ENCODE measurements around the gene SLC22A6. TPM values are rescaled to one million over a fixed set of nuclear protein-coding genes. Genes with fewer than 3 reads are reported as not detected.

SLC22A6 gene
- total RNA-seq, 1 donor from 2014 or later = not detected

DNA sequence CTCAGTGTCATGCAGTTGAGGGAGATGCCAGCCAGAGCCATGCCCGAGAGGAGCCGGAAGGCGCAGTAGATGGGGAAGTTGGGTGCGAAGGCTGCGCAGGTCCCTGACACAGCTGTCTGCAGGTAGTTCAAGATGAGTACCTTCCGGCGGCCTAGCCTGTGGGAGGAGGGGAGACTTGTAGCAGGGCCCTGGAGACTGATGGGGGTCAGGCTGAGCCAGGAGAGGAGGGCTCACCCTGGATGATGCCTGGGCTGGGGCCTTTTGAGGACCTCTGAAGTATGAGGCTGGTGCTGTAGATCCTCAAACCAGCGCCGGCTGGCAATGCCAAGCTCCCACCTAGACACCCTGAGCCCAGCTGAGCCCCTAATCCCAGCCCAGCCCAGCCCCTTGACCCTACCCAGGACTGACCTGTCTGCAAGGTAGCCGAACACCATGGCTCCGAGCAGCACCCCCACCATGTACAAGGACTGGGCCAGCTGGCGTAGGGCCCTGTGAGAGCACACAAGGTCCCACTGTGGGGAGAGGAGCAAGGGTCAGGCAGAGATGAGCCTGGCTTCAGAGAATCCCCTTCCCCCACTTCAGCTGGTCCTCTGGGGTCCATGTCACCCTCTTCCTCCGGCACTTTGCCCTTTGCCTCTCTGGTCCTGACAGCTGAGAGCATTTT lies 1.1 kb downstream of the SLC22A6 start:
- H2AFZ ChIP-seq (replicated peaks) = no peak overlapping the region
- no peak overlapping the region for H3K4me2 ChIP-seq
- H3F3A ChIP-seq (ENCODE audit: low read depth) = peaks cover 10% of the 10 kb centered on the region
- no peaks in the 10 kb centered on the region for H3K79me2 ChIP-seq (ENCODE audit: low read depth)
- no peak overlapping the region for H3K27ac ChIP-seq
- no peak overlapping the region for H3K4me3 ChIP-seq
- Mint-ChIP-seq H3K36me3 (no peaks in the 10 kb centered on the region), H3K9me3 (no peaks in the 10 kb centered on the region), H3K4me3 (no peak overlapping the region), H3K4me1 (peaks cover 10% of the 10 kb centered on the region), H3K27me3 (ENCODE audit: insufficient read depth, low read depth) (peaks cover 8% of the 10 kb centered on the region), H3K27ac (no peak overlapping the region)
- H4K20me1 ChIP-seq (ENCODE audit: low read depth) = no peaks in the 10 kb centered on the region
- no peaks in the 10 kb centered on the region for H3K36me3 ChIP-seq
- peaks cover 13% of the 10 kb centered on the region for H3K4me1 ChIP-seq
- no peaks in the 10 kb centered on the region for H3K27me3 ChIP-seq
- no peaks in the 10 kb centered on the region for H3K9me3 ChIP-seq (ENCODE audit: low read depth)
- no peak overlapping the region for H3K9ac ChIP-seq
- no peak for DNase-seq (ENCODE audit: low spot score)
- TF ChIP-seq EZH2 (IDR thresholded peaks at IDR 0.05) = no peak
- no peak for TF ChIP-seq EZH2phosphoT487 (IDR thresholded peaks at IDR 0.05)
- TF ChIP-seq, protein P1, sequence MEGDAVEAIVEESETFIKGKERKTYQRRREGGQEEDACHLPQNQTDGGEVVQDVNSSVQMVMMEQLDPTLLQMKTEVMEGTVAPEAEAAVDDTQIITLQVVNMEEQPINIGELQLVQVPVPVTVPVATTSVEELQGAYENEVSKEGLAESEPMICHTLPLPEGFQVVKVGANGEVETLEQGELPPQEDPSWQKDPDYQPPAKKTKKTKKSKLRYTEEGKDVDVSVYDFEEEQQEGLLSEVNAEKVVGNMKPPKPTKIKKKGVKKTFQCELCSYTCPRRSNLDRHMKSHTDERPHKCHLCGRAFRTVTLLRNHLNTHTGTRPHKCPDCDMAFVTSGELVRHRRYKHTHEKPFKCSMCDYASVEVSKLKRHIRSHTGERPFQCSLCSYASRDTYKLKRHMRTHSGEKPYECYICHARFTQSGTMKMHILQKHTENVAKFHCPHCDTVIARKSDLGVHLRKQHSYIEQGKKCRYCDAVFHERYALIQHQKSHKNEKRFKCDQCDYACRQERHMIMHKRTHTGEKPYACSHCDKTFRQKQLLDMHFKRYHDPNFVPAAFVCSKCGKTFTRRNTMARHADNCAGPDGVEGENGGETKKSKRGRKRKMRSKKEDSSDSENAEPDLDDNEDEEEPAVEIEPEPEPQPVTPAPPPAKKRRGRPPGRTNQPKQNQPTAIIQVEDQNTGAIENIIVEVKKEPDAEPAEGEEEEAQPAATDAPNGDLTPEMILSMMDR (IDR thresholded peaks at IDR 0.05) = no peak

DNA sequence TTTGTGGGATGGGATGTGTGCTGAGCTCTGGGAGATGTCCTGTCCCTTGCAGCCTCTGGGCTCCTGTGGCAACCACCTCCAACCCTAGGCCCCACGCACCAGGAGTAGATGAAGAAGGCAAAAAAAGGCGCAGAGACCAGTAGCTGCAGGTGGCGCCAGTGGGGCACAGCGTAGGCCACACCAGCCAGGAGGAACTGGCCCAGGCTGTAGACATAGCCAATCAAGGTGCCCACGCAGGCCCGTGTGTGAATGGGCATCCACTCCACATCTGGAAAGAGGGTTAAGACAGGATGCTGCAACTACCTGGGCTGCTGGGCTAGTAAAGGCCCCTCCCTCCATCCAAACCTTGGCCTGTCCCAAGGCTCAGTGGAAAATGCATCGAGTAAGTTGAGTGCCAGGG lies 3.0 kb downstream of the SLC22A6 start:
- no peaks in the 10 kb centered on the region for H3K36me3 ChIP-seq

DNA sequence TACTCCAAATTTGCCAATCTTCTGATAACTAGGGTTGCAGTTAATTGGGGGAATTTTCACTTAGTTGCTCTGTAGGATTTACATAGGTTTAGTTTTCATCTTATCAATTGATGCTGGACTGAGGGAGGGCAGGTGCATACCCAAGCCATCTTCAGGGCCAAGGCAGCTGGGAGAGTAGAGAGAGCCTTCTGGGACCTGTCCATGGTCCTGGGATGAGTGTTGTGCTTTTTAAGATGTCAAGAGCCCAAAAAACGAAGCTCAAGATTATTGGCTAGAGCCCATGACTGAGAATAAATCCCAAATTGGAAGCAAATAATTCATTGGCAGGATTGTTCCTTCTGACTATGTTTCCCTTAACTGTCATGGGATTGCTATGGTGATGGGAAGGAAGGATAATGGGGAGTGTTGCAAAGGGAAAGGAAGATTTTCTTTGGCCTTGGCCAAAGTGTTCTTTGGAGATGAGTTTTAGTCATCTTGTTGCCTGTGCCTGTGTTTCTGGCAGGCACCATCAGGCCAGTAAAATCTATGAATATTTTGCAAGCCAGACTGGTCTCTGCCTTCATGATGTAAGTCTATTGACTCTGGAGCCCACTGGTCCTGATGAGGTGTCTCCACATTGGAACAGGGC lies 4.5 kb downstream of the SLC22A6 start:
- Histone ChIP-seq H4K20me1 (ENCODE audit: low read depth) (no peaks in the 10 kb centered on the region), H3K9ac (no peak overlapping the region), H3K4me2 (no peak overlapping the region), H2AFZ (replicated peaks) (no peak overlapping the region), H3K9me3 (ENCODE audit: low read depth) (no peaks in the 10 kb centered on the region), H3K27me3 (no peaks in the 10 kb centered on the region), H3K4me1 (peaks cover 11% of the 10 kb centered on the region), H3K79me2 (ENCODE audit: low read depth) (no peaks in the 10 kb centered on the region), H3K27ac (no peak overlapping the region), H3K4me3 (no peak overlapping the region), H3K36me3 (no peaks in the 10 kb centered on the region), H3F3A (ENCODE audit: low read depth) (peaks cover 8% of the 10 kb centered on the region)
- Mint-ChIP-seq H3K27ac (no peak overlapping the region), H3K27me3 (ENCODE audit: insufficient read depth, low read depth) (peaks cover 9% of the 10 kb centered on the region), H3K4me1 (peaks cover 10% of the 10 kb centered on the region), H3K9me3 (no peaks in the 10 kb centered on the region), H3K36me3 (no peaks in the 10 kb centered on the region), H3K4me3 (no peak overlapping the region)
- peak; percentile 56 for DNase-seq (ENCODE audit: low spot score)
- TF ChIP-seq EZH2 (IDR thresholded peaks at IDR 0.05) (no peak), EZH2phosphoT487 (IDR thresholded peaks at IDR 0.05) (no peak)
- TF ChIP-seq, protein P1 (IDR thresholded peaks at IDR 0.05) = no peak

More for the DNA sequence above, 3.0 kb downstream of the SLC22A6 start:
- peaks cover 10% of the 10 kb centered on the region for H3F3A ChIP-seq (ENCODE audit: low read depth)
- H3K9ac ChIP-seq = no peak overlapping the region
- no peaks in the 10 kb centered on the region for H3K36me3 Mint-ChIP-seq
- no peaks in the 10 kb centered on the region for H3K27me3 ChIP-seq
- TF ChIP-seq, protein P1 (IDR thresholded peaks at IDR 0.05) = peak; percentile 34
- TF ChIP-seq EZH2phosphoT487 (IDR thresholded peaks at IDR 0.05) (no peak), EZH2 (IDR thresholded peaks at IDR 0.05) (no peak)
- H3K4me3 Mint-ChIP-seq = no peak overlapping the region
- no peaks in the 10 kb centered on the region for H3K79me2 ChIP-seq (ENCODE audit: low read depth)
- H3K27ac ChIP-seq = no peak overlapping the region
- H3K4me2 ChIP-seq = no peak overlapping the region
- H3K4me1 ChIP-seq = peaks cover 13% of the 10 kb centered on the region
- no peak overlapping the region for H2AFZ ChIP-seq (replicated peaks)
- no peaks in the 10 kb centered on the region for H3K9me3 ChIP-seq (ENCODE audit: low read depth)
- no peaks in the 10 kb centered on the region for H3K9me3 Mint-ChIP-seq
- peaks cover 10% of the 10 kb centered on the region for H3K4me1 Mint-ChIP-seq
- no peak overlapping the region for H3K27ac Mint-ChIP-seq
- no peak overlapping the region for H3K4me3 ChIP-seq
- no peaks in the 10 kb centered on the region for H4K20me1 ChIP-seq (ENCODE audit: low read depth)
- peaks cover 8% of the 10 kb centered on the region for H3K27me3 Mint-ChIP-seq (ENCODE audit: insufficient read depth, low read depth)
- DNase-seq (ENCODE audit: low spot score) = no peak
